Body of pancreas (tissue), 4 donors: ENCODE results near the gene TTC13.

Experiments
- POLR2A ChIP-seq, 3 donors: fragments of 450-650 bp; IDR thresholded peaks; one replicate each; pipeline ENCODE4 v1.6.1; 2016; ENCODE audit warnings: antibody characterized with exemption in 3 of 3, mild to moderate bottlenecking in 2 of 3
- TF ChIP-seq, protein P1 (sequence below), 7 experiments: fragments of 450-650 bp in 4 of 7; fragments of 200-600 bp in 3 of 7; sonication (generic) in 3 of 7; IDR thresholded peaks; one replicate each; pipeline ENCODE4 v1.5.1; 2016 to 2019; ENCODE audit warnings: antibody characterized with exemption in 7 of 7

DNA sequence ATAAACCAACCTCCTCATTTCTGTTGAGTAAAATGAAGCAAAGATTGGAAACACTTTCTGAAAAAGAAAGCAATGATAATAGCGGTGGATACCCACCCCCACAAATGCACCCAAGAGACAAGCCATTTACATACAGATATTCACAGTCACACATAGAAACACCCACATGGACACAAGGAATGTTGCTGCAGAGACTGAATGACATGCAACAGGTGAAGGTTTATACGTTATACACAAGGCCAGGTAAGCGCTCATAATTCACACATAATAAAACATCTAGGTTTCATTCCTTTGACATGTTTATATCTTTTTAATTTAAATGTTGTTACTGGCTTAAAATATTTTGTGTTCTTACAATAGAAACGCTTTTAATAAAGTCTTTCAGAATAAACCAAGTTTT, 21.5 kb upstream of the TTC13 start:
- TF ChIP-seq, protein P1, sequence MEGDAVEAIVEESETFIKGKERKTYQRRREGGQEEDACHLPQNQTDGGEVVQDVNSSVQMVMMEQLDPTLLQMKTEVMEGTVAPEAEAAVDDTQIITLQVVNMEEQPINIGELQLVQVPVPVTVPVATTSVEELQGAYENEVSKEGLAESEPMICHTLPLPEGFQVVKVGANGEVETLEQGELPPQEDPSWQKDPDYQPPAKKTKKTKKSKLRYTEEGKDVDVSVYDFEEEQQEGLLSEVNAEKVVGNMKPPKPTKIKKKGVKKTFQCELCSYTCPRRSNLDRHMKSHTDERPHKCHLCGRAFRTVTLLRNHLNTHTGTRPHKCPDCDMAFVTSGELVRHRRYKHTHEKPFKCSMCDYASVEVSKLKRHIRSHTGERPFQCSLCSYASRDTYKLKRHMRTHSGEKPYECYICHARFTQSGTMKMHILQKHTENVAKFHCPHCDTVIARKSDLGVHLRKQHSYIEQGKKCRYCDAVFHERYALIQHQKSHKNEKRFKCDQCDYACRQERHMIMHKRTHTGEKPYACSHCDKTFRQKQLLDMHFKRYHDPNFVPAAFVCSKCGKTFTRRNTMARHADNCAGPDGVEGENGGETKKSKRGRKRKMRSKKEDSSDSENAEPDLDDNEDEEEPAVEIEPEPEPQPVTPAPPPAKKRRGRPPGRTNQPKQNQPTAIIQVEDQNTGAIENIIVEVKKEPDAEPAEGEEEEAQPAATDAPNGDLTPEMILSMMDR (IDR thresholded peaks at IDR 0.05): no peak
- TF ChIP-seq POLR2A (IDR thresholded peaks at IDR 0.05): no peak
